Dermis microvascular lymphatic vessel endothelial cell (primary cell): ENCODE measurements around the gene ZFYVE27. TPM values are rescaled to one million over a fixed set of nuclear protein-coding genes. Genes with fewer than 3 reads are reported as not detected.
A peak's percentile ranks its signal among the peaks of the same experiment; 100 is the strongest.

Experiments
- DNase-seq, 2 donors: peaks; one replicate each; pipeline versions ENCODE4 v3.0.0 to v3.0.0-alpha.2; 2010; ENCODE audit warnings: low read depth in 2 of 2
- total RNA-seq: library from RNA; depleted of rRNA; stranded (reverse); fragments of >200 nt; gene quantifications from 2 replicates; pipeline ENCODE4 v1.2.1, GENCODE V29; 2014

ZFYVE27 gene
- total RNA-seq, 1 donor from 2014 or later, result 10.0 TPM

DNA sequence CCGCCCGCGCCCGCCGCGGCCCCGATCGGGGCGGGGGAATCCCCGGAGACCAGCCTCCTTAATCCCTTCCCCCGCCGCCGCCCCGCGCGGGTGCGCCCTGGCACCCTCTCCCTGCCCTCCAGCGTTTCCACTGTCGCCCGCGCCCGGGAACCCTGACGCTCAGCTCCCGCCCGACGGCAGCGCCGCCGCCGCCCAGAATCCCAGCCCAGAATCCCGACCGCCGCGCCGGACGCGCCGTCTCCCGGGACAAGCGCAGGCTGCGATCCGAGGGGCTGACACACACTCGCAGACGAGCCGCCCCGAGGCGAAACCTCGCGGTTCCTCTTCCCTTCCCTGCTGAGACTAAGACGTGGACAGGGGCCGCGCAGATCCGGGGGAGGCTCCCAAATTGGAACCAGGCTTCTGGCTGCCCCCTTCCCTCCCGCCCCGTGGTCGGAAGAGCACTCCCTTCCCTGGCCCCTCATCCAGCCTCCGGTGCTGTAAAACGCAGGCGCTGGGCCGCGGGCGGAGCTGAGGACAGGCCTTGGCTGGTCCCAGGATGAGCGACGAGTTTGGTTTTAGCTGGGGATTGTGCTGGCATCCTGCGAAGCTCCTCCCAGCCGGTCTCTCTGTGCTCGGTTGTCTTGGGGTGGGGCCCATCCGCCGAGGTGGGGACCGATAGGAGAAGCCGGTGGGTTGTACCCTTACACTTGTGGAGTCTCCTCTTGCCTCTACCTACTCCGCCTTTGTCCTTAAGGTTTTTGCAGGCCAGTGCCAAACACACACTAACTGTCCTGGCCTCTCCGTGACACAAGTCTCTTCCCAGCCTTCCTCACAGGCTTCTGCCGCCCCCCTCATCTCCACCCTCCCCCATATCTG is 22.3 kb upstream of the ZFYVE27 start:
- DNase-seq, result peak in 1 of 2 donors; percentile 52

DNA sequence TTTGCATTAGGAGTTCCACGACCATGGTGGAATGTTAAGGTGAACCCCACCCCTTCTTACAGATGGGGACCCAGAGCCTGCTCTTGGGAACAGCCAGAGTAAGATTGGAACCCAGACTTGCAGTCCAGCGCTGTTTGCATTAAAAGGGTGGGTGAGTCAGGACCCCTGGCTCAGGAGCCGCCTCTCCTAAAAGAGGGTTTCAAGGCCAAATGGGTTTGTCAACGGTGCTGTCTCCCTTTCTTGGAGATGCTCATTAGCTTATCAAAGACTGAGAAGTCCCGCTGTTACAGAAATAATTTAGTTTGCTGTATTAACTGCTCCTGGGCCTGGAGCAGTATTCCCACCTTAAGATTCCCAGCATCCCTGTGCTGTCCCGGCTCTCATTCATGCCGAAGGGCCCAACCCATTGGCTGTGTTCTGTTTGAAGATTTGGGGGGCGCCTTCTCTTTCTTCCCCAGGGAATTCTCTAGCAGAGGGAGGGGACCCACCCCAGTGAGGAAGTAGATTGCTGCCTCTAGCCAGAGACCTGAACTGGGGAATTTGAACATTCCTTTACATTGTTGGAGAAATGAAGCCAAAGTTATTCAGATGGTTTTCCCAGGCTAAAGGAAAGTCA is 21.6 kb upstream of the ZFYVE27 start:
- DNase-seq, result no peak

DNA sequence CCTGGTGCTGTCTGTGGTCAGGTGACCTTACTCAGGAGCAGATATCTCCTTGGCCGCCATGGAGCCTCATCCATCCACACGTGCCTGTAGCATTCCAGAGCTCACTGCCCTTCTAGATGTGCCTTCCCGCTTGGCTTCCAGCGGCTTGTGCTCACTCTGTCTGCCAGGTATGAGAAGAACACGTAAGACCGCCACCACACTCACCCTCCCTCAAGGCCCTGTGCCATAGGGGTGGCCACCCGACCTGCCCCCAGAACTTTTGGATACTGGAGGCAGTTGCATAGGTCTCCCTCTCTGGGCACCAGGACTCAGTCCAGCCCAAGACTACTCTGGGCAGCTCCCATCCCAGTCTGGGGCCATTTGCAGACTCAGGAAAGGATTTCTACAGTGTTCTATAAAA is 19.3 kb upstream of the ZFYVE27 start:
- DNase-seq, result no peak

DNA sequence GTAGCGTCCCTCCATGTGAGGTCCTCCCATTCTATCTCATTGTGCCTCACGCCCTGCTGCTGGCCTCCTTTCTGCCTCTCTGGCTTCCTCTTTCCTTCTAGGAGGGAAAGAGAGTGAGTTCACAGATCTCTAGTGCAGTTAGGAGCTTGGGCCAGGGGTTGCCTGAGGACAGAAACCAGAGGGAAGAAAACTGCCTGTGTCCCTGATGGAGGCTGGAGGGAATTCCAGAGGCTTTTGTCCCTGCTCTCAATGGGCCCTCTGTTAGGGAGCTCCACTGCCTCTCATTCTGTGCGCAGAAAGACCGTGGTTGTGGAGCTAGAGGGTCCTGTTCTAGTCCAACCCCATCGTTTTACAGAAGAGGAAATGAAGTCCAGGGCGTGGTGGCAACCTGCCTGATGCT is 18.8 kb upstream of the ZFYVE27 start:
- no peak for DNase-seq

DNA sequence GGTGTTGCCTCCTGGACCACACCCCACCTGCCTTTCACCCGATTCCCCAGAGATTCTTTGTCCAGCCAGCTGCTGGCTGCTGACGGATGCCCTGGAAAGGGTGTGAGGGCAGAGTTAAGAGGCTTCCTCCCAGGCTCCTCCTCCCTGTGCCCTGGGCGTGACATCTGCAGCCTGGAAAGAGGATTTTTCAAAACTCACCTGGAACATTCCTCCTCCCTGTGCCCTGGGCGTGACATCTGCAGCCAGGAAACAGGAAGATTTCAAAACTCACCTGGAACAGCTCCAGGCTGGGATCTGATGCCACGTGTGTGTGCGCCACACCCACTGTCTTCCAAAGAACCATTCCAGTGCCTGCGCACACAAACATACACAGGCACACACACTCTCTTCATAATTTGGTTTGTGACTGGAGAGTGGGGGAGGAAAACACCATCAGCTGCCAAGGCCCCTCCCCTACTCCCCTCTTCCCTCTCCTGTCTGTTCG is 18.2 kb upstream of the ZFYVE27 start:
- DNase-seq, result peak in 1 of 2 donors; percentile 67

DNA sequence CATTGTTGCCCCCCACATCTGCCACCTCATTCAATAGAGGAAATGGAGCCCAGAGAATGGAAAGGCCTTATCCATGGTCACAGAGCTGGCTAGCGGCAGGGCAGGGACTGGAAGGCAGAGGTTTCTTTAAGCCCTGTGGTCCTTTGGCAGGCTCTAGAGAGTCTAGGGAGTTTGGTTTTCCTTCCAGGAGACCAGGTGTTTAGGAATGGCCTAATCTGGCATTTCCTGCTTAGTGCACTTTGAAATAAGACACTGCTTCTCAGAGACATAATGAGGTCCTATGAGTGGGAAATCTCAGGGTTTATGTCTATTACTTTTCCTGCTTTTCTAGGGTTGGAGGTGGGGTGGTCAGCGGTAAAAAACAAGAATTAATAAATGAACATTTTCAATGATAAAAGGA is 17.3 kb upstream of the ZFYVE27 start:
- no peak for DNase-seq

DNA sequence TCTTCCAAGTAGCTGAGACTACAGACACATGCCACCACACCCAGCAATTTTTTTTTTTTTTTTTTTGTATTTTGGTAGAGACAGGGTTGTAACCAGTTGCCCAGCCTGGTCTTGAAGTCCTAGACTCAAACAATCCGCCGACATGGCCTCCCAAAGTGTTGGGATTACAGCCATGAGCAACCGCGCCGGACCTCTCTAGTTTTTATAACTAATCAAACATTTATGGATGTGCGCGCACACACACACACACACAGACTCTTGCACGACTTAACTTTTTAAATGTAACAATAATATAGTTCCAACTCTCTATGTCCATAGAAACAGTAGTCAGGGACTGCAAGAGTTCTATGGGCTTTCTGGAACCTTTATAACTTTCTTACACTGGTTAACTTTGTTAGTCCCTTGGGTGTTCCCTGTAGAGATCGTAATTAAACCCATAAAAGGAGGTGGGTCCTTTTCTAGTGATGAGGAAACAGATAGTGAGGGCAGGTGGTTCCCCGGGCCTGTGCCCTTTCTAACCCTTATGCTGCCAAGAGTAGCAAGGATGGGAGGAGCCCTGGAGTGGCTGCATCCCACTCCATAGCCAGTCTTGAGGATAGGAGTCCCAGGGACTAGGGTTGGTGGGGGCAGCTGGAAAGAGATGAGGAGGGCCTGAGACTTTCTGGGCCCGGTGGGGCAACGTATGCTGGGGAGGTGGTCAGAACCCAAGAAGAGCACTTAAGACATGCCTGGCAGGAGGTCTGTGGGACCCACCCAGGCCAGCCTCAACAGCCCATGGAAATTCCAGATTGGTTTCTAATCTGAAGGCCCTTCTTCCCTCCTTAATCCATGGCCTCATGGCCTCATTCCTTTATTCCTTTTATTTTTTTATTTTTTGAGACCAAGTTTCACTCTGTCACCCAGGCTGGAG is 14.8 kb upstream of the ZFYVE27 start:
- DNase-seq, result no peak

DNA sequence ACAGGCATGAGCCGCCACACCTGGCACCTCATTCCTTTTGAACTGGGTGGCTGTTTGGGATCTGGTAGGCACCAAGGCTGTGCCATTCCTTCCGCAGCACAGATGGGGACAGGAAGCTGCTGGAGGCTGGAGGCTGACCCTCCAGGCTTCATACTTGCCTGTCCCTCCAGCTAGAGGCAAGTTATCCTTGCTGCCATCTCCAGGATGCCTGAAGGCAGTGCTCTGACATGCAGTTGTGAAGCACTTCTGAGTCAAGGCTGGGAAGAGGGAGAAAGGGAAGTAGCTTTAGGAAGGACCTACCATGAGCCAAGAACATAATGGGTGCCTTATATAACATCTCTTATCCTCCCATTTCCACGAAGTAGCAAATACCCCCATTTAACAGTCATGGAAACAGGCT is 13.9 kb upstream of the ZFYVE27 start:
- no peak for DNase-seq

DNA sequence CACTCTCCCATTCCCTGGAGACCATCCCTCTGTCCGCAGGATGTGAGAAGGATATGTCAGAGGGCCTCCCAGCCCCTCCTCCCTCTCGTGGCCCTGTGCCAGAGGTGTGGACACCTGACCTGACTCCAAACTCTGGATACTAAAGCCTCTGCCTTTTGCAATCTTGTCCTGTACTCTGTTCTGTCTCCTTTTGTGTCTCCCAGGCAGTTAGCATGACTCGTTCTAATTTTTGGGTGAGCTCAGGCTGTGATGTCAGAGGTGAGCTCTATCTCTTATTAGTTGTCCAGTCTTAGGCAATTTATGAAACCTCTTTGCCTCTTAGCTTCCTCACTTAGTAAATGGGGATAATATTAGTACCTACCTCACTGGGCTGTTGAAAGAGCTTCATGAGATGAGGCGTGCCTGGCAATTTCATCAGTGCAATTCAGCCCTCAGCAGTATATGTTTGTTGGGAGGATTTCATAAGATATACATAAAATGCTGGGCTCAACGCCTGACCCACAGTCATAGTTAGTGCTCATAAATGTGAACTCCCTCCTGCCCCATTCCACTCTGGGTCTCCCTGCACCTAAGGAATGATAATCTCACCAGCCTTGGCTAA is 12.5 kb upstream of the ZFYVE27 start:
- DNase-seq, result no peak

DNA sequence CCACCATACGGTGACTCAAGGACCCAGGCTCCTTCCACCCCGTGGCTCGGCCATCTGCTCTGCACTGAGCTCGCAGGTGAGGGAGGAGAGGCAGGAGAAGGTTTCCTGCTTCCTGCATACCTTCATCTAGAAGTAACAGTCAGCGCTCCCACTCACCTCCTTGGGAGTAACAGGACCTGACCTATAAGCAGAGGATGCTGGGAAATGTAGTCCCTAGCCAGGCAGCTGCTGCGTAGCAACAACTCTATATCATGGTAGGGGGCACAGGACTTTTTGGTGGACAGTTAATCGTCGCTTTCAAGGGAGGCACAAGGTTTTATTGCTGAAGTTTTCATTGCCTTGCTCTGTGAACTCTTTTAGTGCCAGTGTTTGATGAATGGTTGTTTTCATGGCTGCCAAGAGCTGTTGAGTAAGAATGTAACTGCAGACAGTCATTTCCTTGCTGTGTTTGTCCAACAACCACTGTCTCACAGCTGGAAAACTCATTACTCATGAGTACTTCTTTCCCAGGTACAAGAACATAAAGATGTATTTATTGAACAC is 10.2 kb upstream of the ZFYVE27 start:
- peak; percentile 73 to 86 for DNase-seq

DNA sequence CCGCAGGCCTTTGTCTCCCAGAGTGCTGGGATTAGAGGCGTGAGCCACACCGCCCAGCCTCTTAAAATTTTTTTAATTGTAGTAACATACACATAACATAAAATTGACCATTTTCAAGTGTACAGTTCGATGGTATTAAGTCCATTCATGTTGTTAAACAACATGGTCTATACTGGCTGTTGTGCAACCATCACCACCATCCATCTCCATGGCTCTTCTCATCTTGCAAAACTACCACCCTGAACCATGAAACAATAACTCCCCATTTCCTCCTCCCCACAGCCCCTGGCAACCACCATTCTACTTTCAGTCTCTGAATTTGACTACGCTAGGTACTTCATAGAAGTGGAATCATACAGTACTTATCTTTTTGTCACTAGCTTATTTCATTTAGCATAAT is 7.9 kb upstream of the ZFYVE27 start:
- no peak for DNase-seq

DNA sequence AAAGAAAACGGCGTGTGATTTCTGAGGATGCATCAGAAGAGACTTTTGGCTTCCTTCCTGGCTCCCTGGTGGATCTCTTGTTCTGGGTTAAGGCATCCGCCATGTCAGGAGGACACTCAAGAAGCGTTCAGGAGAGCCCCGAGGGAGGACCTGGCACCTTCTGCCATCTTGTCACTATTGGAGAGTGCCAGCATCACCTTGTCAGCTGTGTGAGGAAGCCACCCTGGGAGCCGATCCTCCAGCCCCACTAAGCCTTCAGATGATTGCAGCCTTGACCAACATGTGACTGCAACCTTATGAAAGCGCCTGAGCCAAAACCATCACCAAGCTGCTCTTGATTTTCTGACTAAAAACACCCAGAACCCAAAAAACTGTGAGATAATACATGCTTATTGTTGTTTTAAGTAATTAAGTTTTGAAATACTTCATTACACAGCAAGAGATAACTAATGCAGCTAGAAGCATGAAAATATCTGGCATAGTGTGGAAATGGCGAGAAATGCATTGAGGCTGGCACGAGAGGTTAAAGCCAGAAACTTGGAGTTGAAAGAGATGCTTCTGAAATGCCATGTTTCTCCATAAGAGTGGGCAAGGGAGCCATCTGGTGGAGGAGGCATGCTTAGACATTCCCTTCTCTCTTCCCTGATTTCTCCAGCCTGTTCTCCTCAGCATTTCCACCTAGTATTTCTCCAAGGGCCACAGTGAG is 5.4 kb upstream of the ZFYVE27 start:
- peak; percentile 68 to 77 for DNase-seq

DNA sequence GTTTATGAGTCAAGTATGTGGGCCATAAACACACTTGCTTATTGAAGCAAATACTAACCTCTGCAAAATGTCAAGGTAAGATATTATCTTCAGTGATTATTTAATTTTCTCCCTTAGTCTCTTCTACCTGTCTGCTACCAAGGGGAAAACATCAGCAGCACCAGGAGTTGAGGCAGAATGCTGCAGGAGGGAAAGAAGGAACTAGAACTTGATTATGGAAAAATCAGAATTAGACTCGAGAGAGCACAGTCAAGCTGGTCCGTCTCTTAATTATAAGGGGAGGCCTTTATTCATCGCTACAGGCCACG is 4.9 kb upstream of the ZFYVE27 start:
- no peak for DNase-seq

DNA sequence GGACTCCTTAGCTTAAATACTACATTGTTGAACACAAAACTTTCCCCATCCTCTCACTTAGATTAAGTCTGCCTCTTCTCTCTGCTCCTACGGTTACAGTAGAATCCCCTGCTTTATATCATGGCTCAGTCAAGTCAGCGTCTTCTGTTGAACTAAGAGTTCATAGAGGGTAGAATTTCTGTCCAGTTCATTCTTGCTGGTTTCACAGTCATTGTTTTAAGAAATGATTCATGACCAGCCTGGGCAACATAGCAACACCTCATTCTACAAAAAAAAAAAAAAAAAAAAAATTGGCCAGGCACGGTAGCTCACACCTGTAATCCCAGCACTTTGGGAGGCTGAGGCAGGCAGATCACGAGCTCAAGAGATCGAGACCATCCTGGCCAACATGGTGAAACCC is 3.7 kb upstream of the ZFYVE27 start:
- no peak for DNase-seq

DNA sequence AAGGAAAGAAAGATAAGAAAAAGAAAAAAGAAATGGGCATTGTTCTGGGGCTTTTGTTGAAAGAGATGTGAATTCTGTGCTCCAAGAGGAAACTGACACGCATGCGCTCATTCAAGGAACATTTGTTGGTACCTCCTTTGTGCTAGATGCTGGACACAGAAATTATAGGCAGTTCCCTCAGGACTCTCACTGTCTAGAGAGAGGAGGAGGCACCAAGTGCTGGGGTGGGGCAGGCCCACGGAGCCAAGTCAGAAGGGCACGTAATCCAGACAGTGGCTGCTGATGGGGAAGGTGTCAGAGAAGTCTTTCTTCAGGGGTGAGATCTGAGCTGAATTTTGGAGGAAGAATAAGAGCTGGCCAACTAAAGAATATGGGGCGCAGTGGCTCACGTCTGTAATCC is 2.9 kb upstream of the ZFYVE27 start:
- no peak for DNase-seq

DNA sequence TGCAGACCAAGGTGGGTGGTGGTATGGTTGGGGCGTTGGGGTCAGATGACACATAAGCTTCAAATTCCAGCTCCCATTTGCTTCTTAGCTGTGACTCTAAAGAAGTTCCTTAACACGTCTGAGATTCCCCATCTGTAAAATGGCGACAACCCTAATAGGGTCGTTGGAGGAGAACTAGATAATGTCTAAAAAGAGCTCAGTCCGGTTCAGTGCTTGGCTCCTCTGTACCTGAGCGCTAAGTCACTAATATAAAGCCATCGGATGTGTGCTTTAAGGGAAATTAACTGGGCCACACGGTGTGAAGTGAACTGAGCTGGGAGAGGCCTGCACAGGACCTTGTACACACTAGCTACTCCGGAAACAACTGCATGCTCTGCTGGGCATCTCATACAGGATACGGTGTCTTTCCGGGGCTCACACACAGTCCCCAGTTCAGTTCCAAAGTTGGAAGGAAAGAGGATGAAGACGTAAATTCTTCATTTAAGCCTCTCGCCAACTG is 476 bp upstream of the ZFYVE27 start:
- no peak for DNase-seq

DNA sequence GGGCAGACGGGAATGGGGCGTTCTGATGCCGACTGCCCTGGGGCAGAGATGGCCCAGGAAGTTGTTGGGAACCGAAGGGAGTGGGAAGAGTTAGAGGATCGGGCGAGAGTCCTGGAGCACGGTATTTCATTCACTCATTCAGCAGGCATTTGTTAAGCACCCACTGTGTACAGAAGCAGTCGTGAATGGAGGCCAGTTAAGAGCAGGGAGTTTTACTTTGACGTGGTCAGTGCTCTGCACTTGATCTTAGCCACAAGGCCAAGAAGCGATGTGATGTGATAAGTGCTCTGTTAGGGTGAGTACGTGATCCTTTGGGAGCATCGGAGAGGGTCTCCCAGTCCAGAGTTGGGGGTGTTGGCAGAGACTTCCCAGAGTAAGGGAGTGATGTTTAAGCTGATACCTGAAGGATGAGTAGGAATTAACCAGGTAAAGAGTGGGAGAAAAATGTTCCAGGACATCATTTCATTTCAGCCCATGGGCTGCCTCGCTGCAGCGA is 890 bp downstream of the ZFYVE27 start:
- no peak for DNase-seq

DNA sequence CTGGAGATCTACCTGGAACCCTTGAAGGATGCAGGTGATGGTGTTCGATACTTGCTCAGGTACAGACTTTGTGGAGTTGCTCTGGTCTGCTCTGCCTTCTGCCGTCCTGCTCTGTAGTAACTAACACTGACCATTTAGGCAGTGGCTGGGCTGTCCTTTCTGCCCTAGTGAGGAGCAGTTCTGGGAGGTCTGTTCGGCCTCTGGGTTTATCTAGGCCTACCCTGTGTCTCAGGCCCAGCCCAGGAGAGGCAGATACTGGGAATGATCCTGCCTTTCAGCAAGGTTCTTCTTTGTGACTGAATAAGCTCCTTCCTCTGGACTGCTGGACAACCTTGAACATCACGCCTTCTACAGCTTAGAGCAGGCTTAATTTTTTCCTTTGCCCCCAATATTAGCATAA is 1.7 kb downstream of the ZFYVE27 start:
- DNase-seq, result no peak

DNA sequence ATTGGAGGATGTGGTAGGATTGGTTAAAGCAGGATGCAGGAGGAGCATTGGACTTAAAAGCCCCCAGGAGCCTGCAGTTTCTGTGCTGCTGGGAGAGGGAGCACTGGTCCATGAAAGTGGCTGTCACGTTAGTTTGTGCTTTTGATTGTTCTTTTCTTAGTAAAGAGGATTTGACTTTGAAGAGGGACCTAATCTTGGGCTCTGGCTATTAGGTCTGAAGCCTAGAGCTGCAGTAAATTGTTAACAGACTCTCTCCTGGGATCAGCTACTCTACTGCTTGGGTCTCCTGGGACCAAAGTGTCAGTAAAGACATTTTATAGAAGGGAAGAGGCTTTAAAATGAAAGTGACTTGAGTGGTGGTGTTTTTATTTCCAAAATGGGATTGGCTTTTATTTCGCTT is 3.7 kb downstream of the ZFYVE27 start:
- DNase-seq, result no peak

DNA sequence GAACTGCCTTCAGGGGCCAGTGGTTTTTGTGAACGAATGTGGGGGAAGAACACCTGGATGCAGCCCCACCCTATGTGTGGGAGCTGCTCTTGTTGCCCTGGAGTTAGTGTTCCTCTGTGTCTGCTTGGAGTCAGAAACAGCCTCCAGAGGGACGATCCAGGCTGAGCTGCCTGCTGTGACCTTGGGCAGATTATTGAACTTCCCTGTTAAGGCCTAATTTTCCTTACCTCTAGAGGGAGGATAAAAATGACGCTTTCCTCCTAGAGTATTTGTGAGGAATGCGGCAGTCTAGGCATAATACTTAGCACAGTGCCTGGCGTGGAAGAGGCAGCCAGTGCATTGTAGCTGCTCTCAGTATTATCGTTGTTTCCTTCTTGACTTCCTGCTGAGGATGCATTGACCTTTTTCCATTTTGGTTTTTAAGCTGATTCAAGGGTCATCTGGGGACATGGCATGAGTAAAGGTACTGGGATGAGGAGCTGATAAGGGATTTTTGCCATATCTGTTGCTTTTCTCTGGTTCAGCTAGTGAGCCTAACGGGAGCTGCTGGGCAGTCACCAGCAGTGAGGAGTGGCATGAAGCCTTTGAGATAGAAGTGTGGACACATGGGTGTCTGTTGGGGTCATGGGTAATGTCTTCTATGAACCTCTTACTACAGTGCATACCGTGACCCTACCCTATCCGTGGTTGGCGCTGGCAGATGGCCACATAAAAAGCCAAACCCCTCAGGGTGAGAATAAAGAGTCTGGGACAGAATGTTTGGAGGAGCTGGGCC is 6.4 kb downstream of the ZFYVE27 start:
- DNase-seq, result no peak
